Vagina (tissue), 2 donors: ENCODE data around the gene RPL36AL. TPM values are rescaled to one million over a fixed set of nuclear protein-coding genes. Genes with fewer than 3 reads are reported as not detected.

Experiments used
- DNase-seq, 2 donors: peaks; one replicate each; pipeline ENCODE4 v3.0.0-alpha.2; 2017; ENCODE audit errors: extremely low spot score in 2 of 2
- H3K27ac ChIP-seq: fragments of 200-600 bp; sonication (generic); one replicate; pipeline ENCODE4 v1.5.1; 2019
- H3K27me3 ChIP-seq: fragments of 200-600 bp; sonication (generic); one replicate; pipeline ENCODE4 v1.5.1; 2019
- H3K36me3 ChIP-seq, 2 donors: fragments of 200-600 bp; sonication (generic); one replicate each; pipeline ENCODE4 v1.5.1; 2017 to 2019
- H3K4me1 ChIP-seq: fragments of 200-600 bp; sonication (generic); one replicate; pipeline ENCODE4 v1.5.1; 2019
- H3K4me3 ChIP-seq, 2 donors: fragments of 200-600 bp; sonication (generic); 1 replicate in 1 of 2; 2 replicates in 1 of 2; pipeline ENCODE4 v1.5.1; 2016 to 2019
- H3K9me3 ChIP-seq: fragments of 200-600 bp; sonication (generic); one replicate; pipeline ENCODE4 v1.5.1; 2019
- CTCF ChIP-seq, 3 experiments: fragments of 450-650 bp in 2 of 3; fragments of 200-600 bp in 1 of 3; sonication (generic) in 1 of 3; IDR thresholded peaks; one replicate each; pipeline ENCODE4 v1.5.1; 2017 to 2019; ENCODE audit warnings: antibody characterized with exemption in 3 of 3, mild to moderate bottlenecking in 2 of 3, moderate library complexity in 2 of 3
- POLR2A ChIP-seq, 2 donors: fragments of 450-650 bp; IDR thresholded peaks; one replicate each; pipeline ENCODE4 v1.6.1; 2017; ENCODE audit warnings: antibody characterized with exemption in 2 of 2, mild to moderate bottlenecking in 2 of 2, moderate library complexity in 2 of 2
- POLR2AphosphoS5 ChIP-seq, 2 donors: sonication (generic); formaldehyde crosslinking; IDR thresholded peaks; one replicate each; pipeline ENCODE4 v1.9.0; 2017; ENCODE audit warnings: antibody characterized with exemption in 2 of 2, mild to moderate bottlenecking in 2 of 2, low read depth in 1 of 2; ENCODE audit not compliant: insufficient read depth in 1 of 2
- intact Hi-C: fragments of 100-400 bp; cut with DNase I; formaldehyde crosslinking; loops from one replicate; pipeline ENCODE4 v1.15.1; 2023
- total RNA-seq: library from RNA; depleted of rRNA; stranded (reverse); fragments of >200 nt; gene quantifications from one replicate; pipeline ENCODE4 v1.2.3, GENCODE V29; 2016

The RPL36AL gene
- total RNA-seq, 1 donor from 2014 or later, result 208 TPM

GRCh38 chr14:49615776-49616175 lies 4.7 kb downstream of the RPL36AL start:
- no peak for DNase-seq
- no peak overlapping the region for H3K4me3 ChIP-seq
- no peaks in the 10 kb centered on the region for H3K27me3 ChIP-seq
- no peaks in the 10 kb centered on the region for H3K9me3 ChIP-seq
- TF ChIP-seq POLR2AphosphoS5 (IDR thresholded peaks at IDR 0.05; ENCODE audit: insufficient read depth in 1 of 2, low read depth in 1 of 2), result no peak
- no peak for TF ChIP-seq CTCF (IDR thresholded peaks at IDR 0.05)
- no peak for TF ChIP-seq POLR2A (IDR thresholded peaks at IDR 0.05)
- H3K36me3 ChIP-seq, result peaks cover 0 to 20% of the 10 kb centered on the region in 2 donors
- no peak overlapping the region for H3K27ac ChIP-seq
- intact Hi-C loops, result no loop called here
- H3K4me1 ChIP-seq, result peaks cover 14% of the 10 kb centered on the region

GRCh38 chr14:49614196-49614595 lies 6.2 kb downstream of the RPL36AL start:
- H3K9me3 ChIP-seq, result no peaks in the 10 kb centered on the region
- H3K36me3 ChIP-seq, result peaks cover 0 to 20% of the 10 kb centered on the region in 2 donors
- no peak overlapping the region for H3K27ac ChIP-seq
- intact Hi-C loops, result no loop called here
- DNase-seq, result no peak
- H3K27me3 ChIP-seq, result no peaks in the 10 kb centered on the region
- peaks cover 7% of the 10 kb centered on the region for H3K4me1 ChIP-seq
- H3K4me3 ChIP-seq, result no peak overlapping the region
- TF ChIP-seq POLR2AphosphoS5 (IDR thresholded peaks at IDR 0.05; ENCODE audit: insufficient read depth in 1 of 2, low read depth in 1 of 2) (no peak), CTCF (IDR thresholded peaks at IDR 0.05) (no peak), POLR2A (IDR thresholded peaks at IDR 0.05) (no peak)

GRCh38 chr14:49612671-49613070 lies 7.8 kb downstream of the RPL36AL start:
- intact Hi-C loops, result no loop called here

GRCh38 chr14:49612251-49612650 lies 8.2 kb downstream of the RPL36AL start:
- H3K4me3 ChIP-seq, result no peak overlapping the region
- peaks cover 0 to 3% of the 10 kb centered on the region in 2 donors for H3K36me3 ChIP-seq
- H3K9me3 ChIP-seq, result no peaks in the 10 kb centered on the region
- intact Hi-C loops, result no loop called here
- no peak overlapping the region for H3K27ac ChIP-seq
- TF ChIP-seq CTCF (IDR thresholded peaks at IDR 0.05) (no peak), POLR2AphosphoS5 (IDR thresholded peaks at IDR 0.05; ENCODE audit: insufficient read depth in 1 of 2, low read depth in 1 of 2) (no peak), POLR2A (IDR thresholded peaks at IDR 0.05) (no peak)
- DNase-seq, result no peak
- H3K4me1 ChIP-seq, result no peaks in the 10 kb centered on the region
- no peaks in the 10 kb centered on the region for H3K27me3 ChIP-seq

More at GRCh38 chr14:49612671-49613070, 7.8 kb downstream of the RPL36AL start:
- Histone ChIP-seq H3K27ac (no peak overlapping the region), H3K9me3 (no peaks in the 10 kb centered on the region), H3K36me3 (peaks cover 0 to 8% of the 10 kb centered on the region in 2 donors), H3K4me1 (no peaks in the 10 kb centered on the region), H3K4me3 (no peak overlapping the region), H3K27me3 (no peaks in the 10 kb centered on the region)
- TF ChIP-seq POLR2AphosphoS5 (IDR thresholded peaks at IDR 0.05; ENCODE audit: insufficient read depth in 1 of 2, low read depth in 1 of 2) (no peak), POLR2A (IDR thresholded peaks at IDR 0.05) (no peak), CTCF (IDR thresholded peaks at IDR 0.05) (no peak)
- no peak for DNase-seq

- H3K4me1 ChIP-seq, result no peaks in the 10 kb centered on the region
- no peak for DNase-seq
- H3K4me3 ChIP-seq, result no peak overlapping the region
- no peaks in the 10 kb centered on the region for H3K9me3 ChIP-seq
- no peak overlapping the region for H3K27ac ChIP-seq
- no peaks in the 10 kb centered on the region for H3K27me3 ChIP-seq
- intact Hi-C loops, result no loop called here
- TF ChIP-seq CTCF (IDR thresholded peaks at IDR 0.05) (no peak), POLR2AphosphoS5 (IDR thresholded peaks at IDR 0.05; ENCODE audit: insufficient read depth in 1 of 2, low read depth in 1 of 2) (no peak), POLR2A (IDR thresholded peaks at IDR 0.05) (no peak)
- H3K36me3 ChIP-seq, result no peaks in the 10 kb centered on the region
These were observed 12.8 kb downstream of the RPL36AL start for GRCh38 chr14:49607583-49607982.
